ENCODE data around the gene GNAL.

GNAL gene

GRCh38 chr18:11760498-11761167 lies 71.6 kb downstream of the GNAL start:
- DNase-seq (ENCODE audit: low read depth in 1 of 2, low spot score in 1 of 2) = no peak

- DNase-seq (ENCODE audit: low read depth in 1 of 2, low spot score in 1 of 2) = no peak
Measured at GRCh38 chr18:11761553-11761952, 72.5 kb downstream of the GNAL start.

GRCh38 chr18:11762429-11762828 lies 73.4 kb downstream of the GNAL start:
- DNase-seq (ENCODE audit: low read depth in 1 of 2, low spot score in 1 of 2) = no peak

GRCh38 chr18:11767329-11767728 lies 78.3 kb downstream of the GNAL start:
- no peak for DNase-seq (ENCODE audit: low read depth in 1 of 2, low spot score in 1 of 2)

- no peak for DNase-seq (ENCODE audit: low read depth in 1 of 2, low spot score in 1 of 2)
Measured at GRCh38 chr18:11767935-11768334, 78.9 kb downstream of the GNAL start.

GRCh38 chr18:11775436-11776174 lies 86.5 kb downstream of the GNAL start:
- DNase-seq (ENCODE audit: low read depth in 1 of 2, low spot score in 1 of 2) = no peak

- DNase-seq (ENCODE audit: low read depth in 1 of 2, low spot score in 1 of 2) = no peak
Measured at GRCh38 chr18:11780042-11780441, 91.0 kb downstream of the GNAL start.

- no peak for DNase-seq (ENCODE audit: low read depth in 1 of 2, low spot score in 1 of 2)
Measured at GRCh38 chr18:11783716-11784331, 94.8 kb downstream of the GNAL start.

- DNase-seq (ENCODE audit: low read depth in 1 of 2, low spot score in 1 of 2) = no peak
Measured at GRCh38 chr18:11784674-11785304, 95.7 kb downstream of the GNAL start.

GRCh38 chr18:11785444-11786055 lies 96.5 kb downstream of the GNAL start:
- DNase-seq (ENCODE audit: low read depth in 1 of 2, low spot score in 1 of 2) = no peak

GRCh38 chr18:11789716-11790510 lies 100.8 kb downstream of the GNAL start:
- no peak for DNase-seq (ENCODE audit: low read depth in 1 of 2, low spot score in 1 of 2)

GRCh38 chr18:11791131-11791530 lies 102.1 kb downstream of the GNAL start:
- DNase-seq (ENCODE audit: low read depth in 1 of 2, low spot score in 1 of 2) = no peak

- no peak for DNase-seq (ENCODE audit: low read depth in 1 of 2, low spot score in 1 of 2)
Measured at GRCh38 chr18:11792632-11793031, 103.6 kb downstream of the GNAL start.

- DNase-seq (ENCODE audit: low read depth in 1 of 2, low spot score in 1 of 2) = no peak
Measured at GRCh38 chr18:11794195-11794594, 105.1 kb downstream of the GNAL start.

- DNase-seq (ENCODE audit: low read depth in 1 of 2, low spot score in 1 of 2) = no peak
Measured at GRCh38 chr18:11795916-11796315, 106.9 kb downstream of the GNAL start.

GRCh38 chr18:11798271-11798670 lies 109.2 kb downstream of the GNAL start:
- DNase-seq (ENCODE audit: low read depth in 1 of 2, low spot score in 1 of 2) = no peak

- no peak for DNase-seq (ENCODE audit: low read depth in 1 of 2, low spot score in 1 of 2)
Measured at GRCh38 chr18:11799066-11799465, 110.0 kb downstream of the GNAL start.

GRCh38 chr18:11800566-11801334 lies 111.7 kb downstream of the GNAL start:
- DNase-seq (ENCODE audit: low read depth in 1 of 2, low spot score in 1 of 2) = no peak

- DNase-seq (ENCODE audit: low read depth in 1 of 2, low spot score in 1 of 2) = no peak
Measured at GRCh38 chr18:11801573-11801972, 112.5 kb downstream of the GNAL start.

- no peak for DNase-seq (ENCODE audit: low read depth in 1 of 2, low spot score in 1 of 2)
Measured at GRCh38 chr18:11802158-11802557, 113.1 kb downstream of the GNAL start.

Measured in stimulated activated CD4-positive, alpha-beta T cell treated with anti-CD3 and anti-CD28 coated beads, Interleukin-15, amount 100 ng/mL, for 1 hour (primary cell).